Gastrocnemius medialis (tissue), 4 donors: ENCODE results near the gene AAK1.
A peak's percentile ranks its signal among the peaks of the same experiment; 100 is the strongest.

Experiments
- POLR2A ChIP-seq, 2 donors: fragments of 450-650 bp; IDR thresholded peaks; one replicate each; pipeline ENCODE4 v1.6.1; 2017; ENCODE audit warnings: antibody characterized with exemption in 2 of 2, mild to moderate bottlenecking in 2 of 2, moderate library complexity in 2 of 2
- TF ChIP-seq, protein P1 (sequence below), 5 experiments: fragments of 450-650 bp in 3 of 5; fragments of 200-600 bp in 2 of 5; sonication (generic) in 2 of 5; IDR thresholded peaks in 4 of 5; conservative IDR thresholded peaks in 1 of 5; 1 replicate in 4 of 5; 2 replicates in 1 of 5; pipeline ENCODE4 v1.5.1; 2016 to 2019; ENCODE audit warnings: antibody characterized with exemption in 5 of 5, mild to moderate bottlenecking in 3 of 5, moderate library complexity in 3 of 5

DNA sequence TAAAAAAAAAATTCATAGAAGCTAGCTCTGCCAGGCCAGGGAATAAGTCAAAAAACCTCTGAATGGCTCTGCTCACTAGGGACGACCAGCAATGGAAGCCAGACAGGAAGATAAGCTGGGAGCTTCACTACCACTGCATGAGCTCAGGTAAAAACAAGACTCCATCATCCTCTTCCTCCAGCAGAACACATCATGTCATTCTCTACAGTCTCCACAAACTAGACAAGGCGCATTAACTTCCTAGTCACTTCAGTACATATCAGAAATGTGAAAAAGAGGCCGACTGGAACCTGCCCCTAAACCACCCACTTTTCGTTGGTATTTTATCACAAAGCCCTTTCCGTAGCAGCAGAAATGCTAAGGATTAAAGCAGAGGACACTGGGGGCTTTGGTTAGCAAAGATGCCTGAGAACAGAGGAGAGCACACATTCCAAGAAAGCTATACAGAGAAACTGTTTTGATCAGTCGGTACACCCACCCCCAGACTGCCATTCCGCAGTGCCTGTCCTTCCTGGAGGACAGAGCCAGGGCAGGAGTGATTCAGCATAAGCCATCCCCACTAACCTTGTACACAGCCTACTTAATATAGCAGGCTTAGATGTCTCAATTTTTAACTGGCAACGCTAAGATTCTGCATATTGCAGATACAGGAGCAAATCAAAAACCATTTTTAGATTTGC is 53.4 kb downstream of the AAK1 start:
- TF ChIP-seq POLR2A (IDR thresholded peaks at IDR 0.05): peak in 1 of 2 donors; percentile 9
- TF ChIP-seq, protein P1, sequence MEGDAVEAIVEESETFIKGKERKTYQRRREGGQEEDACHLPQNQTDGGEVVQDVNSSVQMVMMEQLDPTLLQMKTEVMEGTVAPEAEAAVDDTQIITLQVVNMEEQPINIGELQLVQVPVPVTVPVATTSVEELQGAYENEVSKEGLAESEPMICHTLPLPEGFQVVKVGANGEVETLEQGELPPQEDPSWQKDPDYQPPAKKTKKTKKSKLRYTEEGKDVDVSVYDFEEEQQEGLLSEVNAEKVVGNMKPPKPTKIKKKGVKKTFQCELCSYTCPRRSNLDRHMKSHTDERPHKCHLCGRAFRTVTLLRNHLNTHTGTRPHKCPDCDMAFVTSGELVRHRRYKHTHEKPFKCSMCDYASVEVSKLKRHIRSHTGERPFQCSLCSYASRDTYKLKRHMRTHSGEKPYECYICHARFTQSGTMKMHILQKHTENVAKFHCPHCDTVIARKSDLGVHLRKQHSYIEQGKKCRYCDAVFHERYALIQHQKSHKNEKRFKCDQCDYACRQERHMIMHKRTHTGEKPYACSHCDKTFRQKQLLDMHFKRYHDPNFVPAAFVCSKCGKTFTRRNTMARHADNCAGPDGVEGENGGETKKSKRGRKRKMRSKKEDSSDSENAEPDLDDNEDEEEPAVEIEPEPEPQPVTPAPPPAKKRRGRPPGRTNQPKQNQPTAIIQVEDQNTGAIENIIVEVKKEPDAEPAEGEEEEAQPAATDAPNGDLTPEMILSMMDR (IDR thresholded peaks at IDR 0.05 in 4 of 5, conservative IDR thresholded peaks at IDR 0.05 in 1 of 5): no peak
